Activated CD4-positive, alpha-beta T cell treated with anti-CD3 and anti-CD28 coated beads, Interleukin-2, amount 10 ng/mL, durations not matched to agents 7 days and 5 days (primary cell): ENCODE results near the gene ARHGAP10. TPM values are rescaled to one million over a fixed set of nuclear protein-coding genes. Genes with fewer than 3 reads are reported as not detected.

ENCODE experiments used
- CTCF ChIA-PET: fragments of 350-600 bp; sonication (Branson Sonifier 250); formaldehyde crosslinking; loops from one replicate; lab custom pipeline; 2021; ENCODE audit warnings: antibody characterized with exemption; lab: Charles Lee
- POLR2A ChIA-PET: fragments of 350-600 bp; sonication (Branson Sonifier 250); formaldehyde crosslinking; loops from one replicate; lab custom pipeline; 2021; ENCODE audit warnings: antibody characterized with exemption; lab: Charles Lee
- DNase-seq: peaks from one replicate; pipeline ENCODE4 v3.0.0-alpha.2; 2020
- H3K27ac Mint-ChIP-seq: one replicate; pipeline ENCODE4 v1.8.0; 2021; ENCODE audit warnings: mild to moderate bottlenecking, moderate library complexity, mixed read lengths
- H3K27me3 Mint-ChIP-seq: one replicate; pipeline ENCODE4 v1.8.0; 2021; ENCODE audit warnings: mixed read lengths
- H3K36me3 Mint-ChIP-seq: one replicate; pipeline ENCODE4 v1.8.0; 2021; ENCODE audit warnings: low read depth, mixed read lengths
- H3K4me1 Mint-ChIP-seq: one replicate; pipeline ENCODE4 v1.8.0; 2021; ENCODE audit warnings: mixed read lengths
- H3K4me3 Mint-ChIP-seq: one replicate; pipeline ENCODE4 v1.8.0; 2021; ENCODE audit warnings: mild to moderate bottlenecking, moderate library complexity, mixed read lengths
- H3K9me3 Mint-ChIP-seq: one replicate; pipeline ENCODE4 v1.8.0; 2021; ENCODE audit warnings: mixed read lengths
- total RNA-seq, 2 experiments: library from RNA; stranded (reverse); gene quantifications; one replicate each; pipeline ENCODE4 v1.2.3, GENCODE V29; 2021

The ARHGAP10 gene
- total RNA-seq, 2 experiments from 2014 or later, result 9.4 to 10.7 TPM

DNA sequence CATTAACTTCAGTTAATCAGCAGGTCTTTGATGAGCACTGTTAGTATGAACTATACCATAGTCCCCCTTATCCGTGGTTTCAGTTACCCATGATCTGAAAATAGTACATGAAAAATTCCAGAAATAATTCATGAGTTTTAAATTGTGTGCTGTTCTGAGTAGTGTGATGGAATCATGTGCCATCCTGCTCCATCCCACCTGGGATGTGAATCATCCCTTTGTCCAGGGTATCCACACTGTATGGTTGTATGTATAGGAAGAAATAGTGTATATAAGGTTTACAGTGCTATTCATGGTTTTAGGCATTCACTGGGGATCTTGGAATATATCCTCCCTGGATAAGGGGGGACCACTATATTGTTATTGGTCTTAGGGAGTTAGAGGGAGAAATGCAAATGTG, 24.5 kb downstream of the ARHGAP10 start:
- H3K27me3 Mint-ChIP-seq, result no peaks in the 10 kb centered on the region
- peaks cover 10% of the 10 kb centered on the region for H3K4me1 Mint-ChIP-seq
- H3K36me3 Mint-ChIP-seq, result no peaks in the 10 kb centered on the region
- DNase-seq, result no peak
- H3K4me3 Mint-ChIP-seq, result no peak overlapping the region
- POLR2A ChIA-PET, result no interaction called here
- CTCF ChIA-PET, result no interaction called here
- no peak overlapping the region for H3K27ac Mint-ChIP-seq
- H3K9me3 Mint-ChIP-seq, result no peaks in the 10 kb centered on the region

GRCh38 chr4:147760176-147760575, 28.3 kb downstream of the ARHGAP10 start:
- Mint-ChIP-seq H3K9me3 (no peaks in the 10 kb centered on the region), H3K4me1 (peaks cover 13% of the 10 kb centered on the region), H3K4me3 (no peak overlapping the region), H3K27me3 (no peaks in the 10 kb centered on the region), H3K27ac (no peak overlapping the region), H3K36me3 (no peaks in the 10 kb centered on the region)
- ChIA-PET CTCF (interaction anchor here (0.6 kb wide), 1 partner anchor 159 kb away, joined by 3 read pairs; no protein-coding TSS in a partner anchor), POLR2A (no interaction called here)
- no peak for DNase-seq

DNA sequence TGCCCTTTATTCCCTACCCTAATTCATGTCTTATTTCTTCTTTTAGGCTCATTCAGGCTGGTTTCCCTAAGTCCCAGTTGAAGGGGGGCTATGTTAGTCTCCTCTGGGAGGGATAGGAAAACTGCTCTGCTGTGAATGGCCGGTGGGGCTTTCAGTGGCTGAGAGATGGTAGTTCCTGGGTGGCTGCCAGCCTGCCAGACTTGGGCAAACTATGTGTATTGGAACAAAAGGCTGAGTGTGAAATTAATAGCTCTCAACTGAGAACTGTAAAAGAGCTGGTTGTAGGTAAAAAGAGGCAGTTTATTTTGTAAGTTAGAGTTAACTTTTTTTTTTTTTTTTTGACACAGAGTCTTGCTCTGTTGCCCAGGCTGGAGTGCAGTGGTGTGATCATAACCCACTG, 28.8 kb downstream of the ARHGAP10 start:
- H3K27me3 Mint-ChIP-seq, result no peaks in the 10 kb centered on the region

GRCh38 chr4:147761218-147761883, 29.5 kb downstream of the ARHGAP10 start:
- Mint-ChIP-seq H3K4me1 (peaks cover 5% of the 10 kb centered on the region), H3K36me3 (no peaks in the 10 kb centered on the region), H3K27me3 (no peaks in the 10 kb centered on the region), H3K9me3 (no peaks in the 10 kb centered on the region), H3K27ac (no peak overlapping the region), H3K4me3 (no peak overlapping the region)
- CTCF ChIA-PET, result no interaction called here
- no peak for DNase-seq
- POLR2A ChIA-PET, result no interaction called here

More for the DNA sequence above, 28.8 kb downstream of the ARHGAP10 start:
- Mint-ChIP-seq H3K27ac (no peak overlapping the region), H3K4me3 (no peak overlapping the region), H3K4me1 (peaks cover 7% of the 10 kb centered on the region), H3K9me3 (no peaks in the 10 kb centered on the region), H3K36me3 (no peaks in the 10 kb centered on the region)
- DNase-seq, result no peak
- ChIA-PET CTCF (interaction anchor here (0.6 kb wide), 1 partner anchor 158 kb away, joined by 3 read pairs; no protein-coding TSS in a partner anchor), POLR2A (no interaction called here)

GRCh38 chr4:147764337-147764736, 32.4 kb downstream of the ARHGAP10 start:
- peaks cover 5% of the 10 kb centered on the region for H3K4me1 Mint-ChIP-seq
- no peaks in the 10 kb centered on the region for H3K36me3 Mint-ChIP-seq
- H3K27me3 Mint-ChIP-seq, result no peaks in the 10 kb centered on the region
- no peak for DNase-seq
- no peaks in the 10 kb centered on the region for H3K9me3 Mint-ChIP-seq
- no peak overlapping the region for H3K4me3 Mint-ChIP-seq
- ChIA-PET POLR2A (no interaction called here), CTCF (no interaction called here)
- H3K27ac Mint-ChIP-seq, result no peak overlapping the region

DNA sequence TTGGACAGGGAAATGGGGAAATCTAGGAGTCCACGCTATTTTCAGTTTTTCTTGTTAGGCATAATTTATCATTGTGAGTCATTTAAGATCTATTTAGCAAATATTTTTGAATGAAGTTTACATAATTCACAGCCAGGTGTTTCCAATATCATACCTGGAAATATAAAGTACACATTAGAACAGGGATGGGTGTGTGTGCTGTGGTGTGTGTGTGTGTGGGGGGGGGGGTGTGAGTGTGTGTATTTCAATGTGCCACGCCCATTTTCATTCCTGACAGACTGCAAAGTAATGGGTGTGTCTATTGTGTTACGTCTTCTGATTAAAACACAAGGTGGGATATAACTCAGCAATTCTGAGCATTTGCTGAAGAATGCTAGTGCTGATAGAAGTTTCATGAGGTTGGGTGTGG, 33.2 kb downstream of the ARHGAP10 start:
- Mint-ChIP-seq H3K27me3 (no peaks in the 10 kb centered on the region), H3K9me3 (no peaks in the 10 kb centered on the region), H3K4me3 (no peak overlapping the region), H3K27ac (no peak overlapping the region), H3K36me3 (no peaks in the 10 kb centered on the region), H3K4me1 (peaks cover 5% of the 10 kb centered on the region)
- POLR2A ChIA-PET, result no interaction called here
- CTCF ChIA-PET, result interaction anchor here (1.2 kb wide), 1 partner anchor 14 kb away, joined by 3 read pairs; no protein-coding TSS in a partner anchor
- DNase-seq, result no peak

DNA sequence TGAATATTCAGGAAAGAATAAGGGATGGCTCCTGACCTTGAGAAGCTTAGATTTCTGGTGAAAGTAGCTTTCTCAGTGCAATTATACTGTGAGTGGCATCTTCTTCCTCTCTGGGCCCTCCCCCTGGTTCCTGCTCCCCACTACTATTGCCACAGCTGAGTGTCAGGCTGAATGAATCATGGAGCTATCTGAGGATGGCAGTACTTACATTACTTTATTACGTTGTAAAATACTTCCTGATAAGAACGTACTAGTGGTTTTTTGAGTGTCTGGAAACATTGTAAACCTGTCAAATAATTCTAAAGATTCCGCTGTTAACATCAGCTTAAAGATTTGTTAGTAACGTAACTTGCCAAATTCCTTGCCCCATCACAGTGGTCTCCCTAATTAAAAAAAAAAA, 36.2 kb downstream of the ARHGAP10 start:
- no peak for DNase-seq
- Mint-ChIP-seq H3K27ac (no peak overlapping the region), H3K4me3 (no peak overlapping the region), H3K27me3 (no peaks in the 10 kb centered on the region), H3K9me3 (no peaks in the 10 kb centered on the region), H3K36me3 (no peaks in the 10 kb centered on the region), H3K4me1 (no peaks in the 10 kb centered on the region)
- POLR2A ChIA-PET, result no interaction called here
- CTCF ChIA-PET, result interaction anchor here (0.7 to 1.6 kb wide), 4 partner anchors 13 to 98 kb away, joined by 3 to 5 read pairs (median 3); no protein-coding TSS in a partner anchor

GRCh38 chr4:147769386-147769785, 37.5 kb downstream of the ARHGAP10 start:
- no peak for DNase-seq
- ChIA-PET POLR2A (no interaction called here), CTCF (no interaction called here)
- H3K9me3 Mint-ChIP-seq, result no peaks in the 10 kb centered on the region
- no peak overlapping the region for H3K27ac Mint-ChIP-seq
- no peaks in the 10 kb centered on the region for H3K4me1 Mint-ChIP-seq
- no peak overlapping the region for H3K4me3 Mint-ChIP-seq
- H3K36me3 Mint-ChIP-seq, result no peaks in the 10 kb centered on the region
- no peaks in the 10 kb centered on the region for H3K27me3 Mint-ChIP-seq

DNA sequence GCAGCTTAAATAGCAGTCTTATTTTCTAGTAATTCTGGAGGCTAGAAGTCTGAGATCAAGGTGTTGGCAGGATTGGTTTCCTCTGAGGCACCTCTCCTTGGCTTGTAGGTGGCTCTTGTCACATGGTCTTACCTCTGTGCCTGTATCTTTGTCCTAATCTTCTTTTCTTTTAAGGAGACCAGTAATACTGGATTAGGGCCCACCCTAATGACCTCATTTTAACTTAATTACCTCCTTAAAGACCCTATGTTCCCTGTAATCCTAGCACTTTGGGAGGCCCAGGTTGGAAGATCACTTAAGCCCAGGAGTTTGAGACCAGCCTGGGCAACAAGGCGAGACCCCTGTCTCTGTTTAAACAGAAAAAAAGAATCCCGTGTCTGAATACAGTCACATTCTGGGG, 38.9 kb downstream of the ARHGAP10 start:
- ChIA-PET POLR2A (no interaction called here), CTCF (interaction anchor here (0.7 kb wide), 1 partner anchor 34 kb away, joined by 4 read pairs; no protein-coding TSS in a partner anchor)
- H3K4me1 Mint-ChIP-seq, result no peaks in the 10 kb centered on the region
- no peaks in the 10 kb centered on the region for H3K9me3 Mint-ChIP-seq
- no peak overlapping the region for H3K4me3 Mint-ChIP-seq
- no peak overlapping the region for H3K27ac Mint-ChIP-seq
- DNase-seq, result no peak
- H3K27me3 Mint-ChIP-seq, result no peaks in the 10 kb centered on the region
- H3K36me3 Mint-ChIP-seq, result no peaks in the 10 kb centered on the region

GRCh38 chr4:147772056-147772455, 40.2 kb downstream of the ARHGAP10 start:
- no peak for DNase-seq
- Mint-ChIP-seq H3K4me3 (no peak overlapping the region), H3K27me3 (no peaks in the 10 kb centered on the region), H3K36me3 (no peaks in the 10 kb centered on the region), H3K4me1 (no peaks in the 10 kb centered on the region), H3K9me3 (no peaks in the 10 kb centered on the region), H3K27ac (no peak overlapping the region)
- POLR2A ChIA-PET, result no interaction called here
- CTCF ChIA-PET, result no interaction called here

GRCh38 chr4:147772459-147772969, 40.6 kb downstream of the ARHGAP10 start:
- Mint-ChIP-seq H3K36me3 (no peaks in the 10 kb centered on the region), H3K9me3 (no peaks in the 10 kb centered on the region), H3K4me1 (no peaks in the 10 kb centered on the region), H3K4me3 (no peak overlapping the region), H3K27ac (no peak overlapping the region), H3K27me3 (no peaks in the 10 kb centered on the region)
- CTCF ChIA-PET, result interaction anchor here (0.8 kb wide), 1 partner anchor 17 kb away, joined by 4 read pairs; no protein-coding TSS in a partner anchor
- POLR2A ChIA-PET, result interaction anchor here (0.6 kb wide), 1 partner anchor 57 kb away, joined by 5 read pairs; no protein-coding TSS in a partner anchor
- DNase-seq, result no peak

GRCh38 chr4:147773261-147774184, 41.6 kb downstream of the ARHGAP10 start:
- CTCF ChIA-PET, result interaction anchor here (0.8 to 1.4 kb wide), 2 partner anchors 16 to 17 kb away, joined by 4 read pairs; no protein-coding TSS in a partner anchor
- DNase-seq, result no peak
- Mint-ChIP-seq H3K27me3 (no peaks in the 10 kb centered on the region), H3K27ac (no peak overlapping the region), H3K4me1 (no peaks in the 10 kb centered on the region), H3K36me3 (no peaks in the 10 kb centered on the region), H3K9me3 (no peaks in the 10 kb centered on the region), H3K4me3 (no peak overlapping the region)
- POLR2A ChIA-PET, result interaction anchor here (0.6 kb wide), 1 partner anchor 58 kb away, joined by 5 read pairs; no protein-coding TSS in a partner anchor
